Colonic mucosa (tissue), 4 donors: Measurements from ENCODE around the gene MFAP4. TPM values are rescaled to one million over a fixed set of nuclear protein-coding genes. Genes with fewer than 3 reads are reported as not detected.

Source experiments
- DNase-seq: peaks from one replicate; pipeline ENCODE4 v3.0.0-alpha.2; 2020
- H3K27ac ChIP-seq: fragments of 200-600 bp; one replicate; pipeline ENCODE4 v1.8.0; 2021
- H3K27me3 ChIP-seq: fragments of 200-600 bp; one replicate; pipeline ENCODE4 v1.8.0; 2021
- H3K36me3 ChIP-seq: fragments of 200-600 bp; one replicate; pipeline ENCODE4 v1.8.0; 2021
- H3K4me1 ChIP-seq: fragments of 200-600 bp; one replicate; pipeline ENCODE4 v1.8.0; 2021; ENCODE audit warnings: mild to moderate bottlenecking
- H3K4me3 ChIP-seq: fragments of 200-600 bp; one replicate; pipeline ENCODE4 v1.8.0; 2021
- H3K9ac ChIP-seq, 2 donors: one replicate each; pipeline ENCODE4 v1.7.0; 2013; ENCODE audit warnings: control low read depth in 2 of 2, low read depth in 2 of 2, low read length in 2 of 2
- H3K9me3 ChIP-seq: fragments of 200-600 bp; one replicate; pipeline ENCODE4 v1.8.0; 2021
- intact Hi-C: fragments of 100-400 bp; cut with DNase I; formaldehyde crosslinking; loops from one replicate; pipeline ENCODE4 v1.14.1; 2022
- total RNA-seq, 2 donors: library from RNA; stranded (reverse); fragmentation: NEBNext Ultra II Directional in 1 of 2; extraction: Animal tissue kit (Norgen Biotek cat#: 25700) in 1 of 2; gene quantifications; one replicate each; pipeline ENCODE4 v1.2.1, GENCODE V29; 2021
- TF ChIP-seq, protein P1 (sequence below): fragments of 200-600 bp; IDR thresholded peaks from one replicate; pipeline ENCODE4 v1.8.0; 2022; ENCODE audit warnings: antibody characterized with exemption, mild to moderate bottlenecking
- donor health status: healthy.
- donor health status: DM: no; HTN: no; CAD: no.
- donor health status: DM: no; HTN: no; CAD: no.

MFAP4 gene
- total RNA-seq, 2 donors from 2014 or later, result 22.2 to 56.0 TPM

DNA sequence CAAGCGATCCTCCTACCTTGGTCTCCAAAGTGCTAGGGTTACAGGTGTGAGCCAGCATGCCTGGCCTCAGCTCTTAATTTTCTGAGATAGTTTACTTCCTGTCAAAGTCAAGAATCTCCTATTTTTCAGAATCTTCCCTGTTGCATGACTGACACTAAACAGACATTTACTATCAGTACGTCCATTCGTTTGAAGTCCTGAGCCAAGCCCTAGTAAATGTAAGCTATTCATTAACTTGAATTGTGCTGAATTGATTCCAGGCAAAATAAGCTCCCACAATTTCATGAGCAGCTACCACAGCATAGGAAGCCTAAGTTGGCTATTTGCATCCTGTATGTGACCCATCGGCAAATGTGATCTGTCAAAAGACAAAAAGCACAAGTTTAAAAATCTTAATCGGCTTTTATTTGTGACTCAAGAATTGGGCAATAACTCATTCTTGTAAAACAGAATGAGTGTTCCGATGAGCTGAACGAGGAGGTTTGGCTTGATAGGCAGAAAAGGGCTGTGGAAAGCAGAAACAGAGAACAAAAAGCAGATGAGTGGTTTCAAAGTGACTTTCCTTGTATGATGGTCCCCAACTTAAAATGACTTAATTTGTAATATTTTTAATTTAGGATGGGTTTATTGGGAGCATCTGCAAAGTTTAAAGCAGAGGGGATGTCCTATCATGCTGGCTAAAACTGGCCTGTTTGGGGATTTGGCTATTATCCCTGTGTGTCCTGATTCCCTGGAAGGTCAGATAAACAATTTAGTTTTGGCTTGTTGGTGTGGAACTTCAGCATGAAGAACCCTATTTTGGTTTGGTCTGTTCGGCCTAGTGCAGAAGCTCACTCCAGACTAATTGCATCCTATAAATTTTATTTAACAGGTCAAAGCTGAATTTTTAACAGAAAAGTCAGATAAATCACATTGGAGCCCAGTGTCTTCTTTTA is 38.2 kb upstream of the MFAP4 start:
- H3K36me3 ChIP-seq, result no peaks in the 10 kb centered on the region
- no peak for DNase-seq
- no peaks in the 10 kb centered on the region for H3K4me1 ChIP-seq
- no peaks in the 10 kb centered on the region for H3K9me3 ChIP-seq
- intact Hi-C loops, result no loop called here
- no peak overlapping the region for H3K9ac ChIP-seq
- H3K27ac ChIP-seq, result peak overlapping the region; percentile 30
- no peaks in the 10 kb centered on the region for H3K27me3 ChIP-seq
- TF ChIP-seq, protein P1, sequence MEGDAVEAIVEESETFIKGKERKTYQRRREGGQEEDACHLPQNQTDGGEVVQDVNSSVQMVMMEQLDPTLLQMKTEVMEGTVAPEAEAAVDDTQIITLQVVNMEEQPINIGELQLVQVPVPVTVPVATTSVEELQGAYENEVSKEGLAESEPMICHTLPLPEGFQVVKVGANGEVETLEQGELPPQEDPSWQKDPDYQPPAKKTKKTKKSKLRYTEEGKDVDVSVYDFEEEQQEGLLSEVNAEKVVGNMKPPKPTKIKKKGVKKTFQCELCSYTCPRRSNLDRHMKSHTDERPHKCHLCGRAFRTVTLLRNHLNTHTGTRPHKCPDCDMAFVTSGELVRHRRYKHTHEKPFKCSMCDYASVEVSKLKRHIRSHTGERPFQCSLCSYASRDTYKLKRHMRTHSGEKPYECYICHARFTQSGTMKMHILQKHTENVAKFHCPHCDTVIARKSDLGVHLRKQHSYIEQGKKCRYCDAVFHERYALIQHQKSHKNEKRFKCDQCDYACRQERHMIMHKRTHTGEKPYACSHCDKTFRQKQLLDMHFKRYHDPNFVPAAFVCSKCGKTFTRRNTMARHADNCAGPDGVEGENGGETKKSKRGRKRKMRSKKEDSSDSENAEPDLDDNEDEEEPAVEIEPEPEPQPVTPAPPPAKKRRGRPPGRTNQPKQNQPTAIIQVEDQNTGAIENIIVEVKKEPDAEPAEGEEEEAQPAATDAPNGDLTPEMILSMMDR, result no peak
- H3K4me3 ChIP-seq, result no peak overlapping the region

DNA sequence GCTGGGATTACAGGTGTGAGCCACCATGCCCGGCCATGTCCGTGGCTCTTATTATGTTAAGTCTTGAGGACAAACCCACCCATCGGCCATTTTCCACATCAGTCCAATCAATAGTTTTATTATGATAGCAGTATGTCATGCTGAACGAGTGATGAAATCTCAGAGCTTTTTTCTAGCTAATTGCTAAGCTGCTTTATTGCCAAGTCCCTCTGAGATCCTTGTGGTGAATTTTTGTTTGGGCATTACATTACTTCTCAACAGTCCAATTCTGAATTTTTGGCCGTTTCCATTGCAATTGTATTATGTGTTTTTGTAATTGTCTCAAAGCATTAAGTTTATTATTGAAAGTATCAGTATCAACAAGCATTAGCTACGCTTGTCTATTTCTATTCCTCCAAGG is 34.9 kb upstream of the MFAP4 start:
- intact Hi-C loops, result no loop called here
- DNase-seq, result no peak
- Histone ChIP-seq H3K4me3 (no peak overlapping the region), H3K27me3 (no peaks in the 10 kb centered on the region), H3K4me1 (no peaks in the 10 kb centered on the region), H3K27ac (no peak overlapping the region), H3K9ac (no peak overlapping the region), H3K9me3 (no peaks in the 10 kb centered on the region), H3K36me3 (no peaks in the 10 kb centered on the region)
- TF ChIP-seq, protein P1, result no peak

DNA sequence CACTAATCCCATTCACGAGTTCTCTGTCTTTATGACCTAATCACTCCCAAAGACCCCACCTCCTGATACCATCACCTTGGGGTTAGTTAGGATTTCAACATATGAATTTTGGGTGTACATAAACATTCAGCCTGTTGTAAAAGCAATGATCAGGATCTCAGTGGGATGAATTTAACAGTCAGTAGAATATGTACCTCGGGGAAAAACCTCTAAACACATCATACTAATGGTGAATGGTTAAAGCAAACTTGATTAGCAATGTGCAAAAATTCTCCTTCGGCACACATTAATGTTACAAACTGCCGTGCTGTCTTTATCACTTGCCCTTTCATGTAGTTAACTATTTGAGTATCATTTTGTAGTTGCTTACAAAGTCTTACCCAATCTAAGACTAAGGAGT is 34.2 kb upstream of the MFAP4 start:
- H3K36me3 ChIP-seq, result no peaks in the 10 kb centered on the region
- intact Hi-C loops, result no loop called here
- no peak overlapping the region for H3K4me3 ChIP-seq
- TF ChIP-seq, protein P1, result no peak
- H3K27ac ChIP-seq, result no peak overlapping the region
- H3K9ac ChIP-seq, result no peak overlapping the region
- no peaks in the 10 kb centered on the region for H3K27me3 ChIP-seq
- no peaks in the 10 kb centered on the region for H3K9me3 ChIP-seq
- H3K4me1 ChIP-seq, result no peaks in the 10 kb centered on the region
- no peak for DNase-seq

DNA sequence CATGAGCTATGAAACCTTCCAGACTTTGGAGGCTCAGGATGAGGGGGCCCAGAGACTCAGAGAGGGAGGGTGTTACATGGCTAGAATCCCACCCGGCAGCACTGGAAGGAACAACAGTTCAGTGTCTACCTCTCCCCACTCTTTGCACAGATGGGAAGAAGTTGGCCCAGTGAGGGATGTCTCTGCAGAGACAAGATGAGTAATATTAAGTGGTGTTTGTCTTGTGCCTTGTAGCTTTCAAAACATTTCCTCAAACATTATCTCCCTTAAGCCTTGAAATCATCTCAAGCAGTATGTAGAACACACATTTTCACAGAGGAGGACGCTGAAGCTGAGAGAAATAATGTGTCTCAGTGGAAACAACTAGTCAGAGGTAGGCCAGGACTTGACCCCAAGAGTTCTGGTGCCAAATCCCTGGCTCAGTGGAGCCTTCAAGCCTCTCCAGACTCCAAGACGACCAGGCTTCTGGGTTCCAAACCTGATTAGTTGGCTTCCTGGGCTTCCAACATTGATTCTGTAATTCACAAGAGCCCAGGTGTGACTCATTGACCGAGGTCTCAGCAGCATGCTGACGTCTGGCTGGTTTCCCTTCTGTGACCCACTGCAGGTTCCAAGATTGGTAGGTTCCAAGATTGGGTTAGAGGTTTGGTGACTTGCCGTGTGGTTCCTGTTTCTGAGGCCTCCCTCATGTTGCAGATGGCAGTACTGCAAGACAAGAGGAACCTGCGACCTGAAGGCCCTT is 31.4 kb upstream of the MFAP4 start:
- TF ChIP-seq, protein P1, result no peak
- H3K9me3 ChIP-seq, result no peaks in the 10 kb centered on the region
- intact Hi-C loops, result no loop called here
- no peaks in the 10 kb centered on the region for H3K27me3 ChIP-seq
- H3K36me3 ChIP-seq, result no peaks in the 10 kb centered on the region
- H3K4me3 ChIP-seq, result no peak overlapping the region
- H3K9ac ChIP-seq, result no peak overlapping the region
- DNase-seq, result peak; percentile 24
- H3K27ac ChIP-seq, result no peak overlapping the region
- H3K4me1 ChIP-seq, result no peaks in the 10 kb centered on the region

DNA sequence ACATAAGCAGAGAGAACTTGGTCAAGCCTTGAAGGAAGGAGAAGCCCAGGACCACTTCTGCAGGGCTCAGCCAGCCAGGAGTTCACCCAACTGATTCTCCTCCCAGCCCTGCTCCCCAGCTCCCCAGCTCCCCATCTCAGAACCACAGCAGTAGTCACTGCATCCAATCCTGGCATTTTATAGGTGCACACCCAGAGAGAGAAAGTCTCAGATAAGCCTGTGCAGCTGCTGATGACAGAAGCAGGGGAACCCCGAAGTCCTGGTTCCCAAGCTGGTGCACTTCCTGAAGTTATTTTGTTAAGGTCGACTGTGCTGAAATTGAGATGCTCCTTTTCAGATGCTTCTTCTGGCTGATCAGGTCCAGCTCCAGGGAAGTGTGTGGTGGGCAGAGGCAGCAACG is 30.6 kb upstream of the MFAP4 start:
- Histone ChIP-seq H3K36me3 (no peaks in the 10 kb centered on the region), H3K9ac (no peak overlapping the region), H3K27ac (no peak overlapping the region), H3K27me3 (no peaks in the 10 kb centered on the region), H3K4me3 (no peak overlapping the region), H3K9me3 (no peaks in the 10 kb centered on the region), H3K4me1 (no peaks in the 10 kb centered on the region)
- intact Hi-C loops, result no loop called here
- TF ChIP-seq, protein P1, result no peak
- peak; percentile 15 for DNase-seq
